Hair follicular keratinocyte (primary cell): ENCODE measurements around the gene AQP7. TPM values are rescaled to one million over a fixed set of nuclear protein-coding genes. Genes with fewer than 3 reads are reported as not detected.

Source experiments
- total RNA-seq: library from RNA; depleted of rRNA; stranded (reverse); fragments of >200 nt; gene quantifications from 2 replicates; pipeline ENCODE4 v1.2.3, GENCODE V29; 2015

AQP7 gene
- not detected in 2 replicates for total RNA-seq

GRCh38 chr9:33402371-33402770 is at the start of gene AQP7:
Gene AQP7, minus strand, starts transcription at chr9:33402568. Its CDS starts 1,306 bp downstream, at chr9:33401262.

DNA sequence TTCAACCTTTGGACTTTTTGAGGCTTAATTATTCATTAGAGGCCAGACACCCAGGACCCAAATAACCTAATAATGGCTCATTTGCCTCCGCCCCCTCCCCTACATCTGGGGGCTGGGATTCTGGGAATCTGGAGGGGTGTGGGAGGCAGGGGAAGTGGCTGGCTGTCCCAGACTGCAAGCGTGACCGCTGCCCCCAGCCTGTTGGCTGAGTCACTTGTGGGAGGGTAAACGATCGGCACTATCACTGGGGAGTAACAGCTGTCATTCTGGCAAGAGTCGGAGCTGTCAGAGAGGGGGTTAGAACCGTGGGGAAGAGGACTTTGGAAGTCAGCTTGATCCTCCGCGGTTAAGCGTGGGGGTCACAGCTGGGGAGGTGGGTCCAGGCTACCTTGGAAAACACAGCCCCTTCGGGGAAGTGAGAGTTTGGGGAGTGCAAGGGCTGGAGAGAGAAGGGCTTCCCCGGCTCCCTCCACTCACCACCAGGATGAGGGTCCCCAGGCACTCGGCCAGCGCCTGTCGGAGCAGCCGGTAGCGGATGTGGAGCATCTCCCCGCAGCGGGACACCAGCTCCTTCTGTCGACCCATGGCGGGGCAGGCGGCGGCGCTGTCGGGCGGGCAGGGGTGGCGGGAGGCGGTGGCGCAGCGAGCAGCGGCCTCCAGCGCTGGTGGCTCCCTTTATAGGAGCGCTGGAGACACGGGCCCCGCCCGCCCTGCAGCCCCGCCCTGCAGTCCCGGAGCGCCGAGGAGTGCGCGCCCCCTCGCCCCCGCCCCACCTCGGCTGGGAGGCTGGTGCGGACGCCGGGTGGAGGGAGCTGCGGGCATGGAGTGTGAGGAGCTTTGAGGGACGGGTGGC is 44.8 kb upstream of the AQP7 start, which contains the start of gene AQP3:
Gene AQP3, minus strand, starts transcription at position 648 of the 853 bp plus-strand sequence. Its CDS starts 63 bp downstream, at position 585.

Other genes with a start within 250 kb of the AQP7 start
- 82.0 and 117 TPM in 2 replicates for gene B4GALT1, start 235.2 kb downstream of the AQP7 start, total RNA-seq
- gene SPINK4, start 162.4 kb downstream of the AQP7 start, total RNA-seq, result not detected in 2 replicates
- gene BAG1, start 137.9 kb downstream of the AQP7 start, total RNA-seq, result 27.8 and 33.8 TPM in 2 replicates
- 64.1 and 68.0 TPM in 2 replicates for gene CHMP5, start 137.5 kb downstream of the AQP7 start, total RNA-seq
- gene NFX1, start 112.1 kb downstream of the AQP7 start, total RNA-seq, result 17.5 and 18.2 TPM in 2 replicates
- gene AQP3, start 45.0 kb upstream of the AQP7 start, total RNA-seq, result 23.4 and 30.4 TPM in 2 replicates
- 20.5 and 42.9 TPM in 2 replicates for gene NOL6, start 71.4 kb upstream of the AQP7 start, total RNA-seq
- gene ANKRD18B, start 121.7 kb upstream of the AQP7 start, total RNA-seq, result 1.8 and 1.9 TPM in 2 replicates